HG02798 (cell line): ENCODE measurements around the gene CPSF2.

Experiments
- ATAC-seq: cut with Tn5 transposase; IDR thresholded peaks from one replicate; pipeline ENCODE4 v1.9.1; 2021; ENCODE audit warnings: mild to moderate bottlenecking; ENCODE audit not compliant: unreplicated experiment, poor library complexity

The CPSF2 gene

DNA sequence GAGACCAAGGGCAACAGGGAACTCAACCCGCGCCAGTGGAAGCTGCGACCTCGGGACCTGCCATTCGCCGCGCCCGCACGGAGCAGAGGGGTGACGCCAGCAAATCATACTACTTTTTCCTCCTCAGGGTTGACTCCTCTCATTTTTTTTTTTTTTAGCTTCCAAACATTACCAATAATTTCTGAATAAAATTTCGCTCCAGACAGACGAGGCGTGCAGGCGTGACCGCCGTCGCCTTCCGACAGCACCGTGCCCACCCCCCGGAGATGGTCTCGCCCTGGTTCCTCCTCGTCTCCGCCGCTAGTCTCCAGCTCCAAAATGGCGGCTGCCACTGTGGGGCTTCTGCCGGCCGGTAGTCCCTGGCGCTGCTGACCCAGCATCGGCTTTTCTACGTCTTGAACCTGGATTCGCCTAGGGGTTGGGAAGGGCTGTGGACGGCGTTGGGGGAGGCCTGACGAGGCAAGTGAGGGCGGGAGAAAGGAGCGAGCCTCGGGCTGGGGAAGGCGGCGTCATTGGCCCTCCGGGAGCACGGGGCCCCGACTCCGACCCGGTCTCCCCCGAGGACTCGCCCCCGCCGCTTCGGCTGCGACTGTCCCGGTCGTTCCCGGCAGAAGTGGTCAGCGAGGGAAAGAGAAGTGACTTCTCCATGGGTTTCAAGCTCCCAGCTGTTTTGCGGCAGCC lies at the start of gene CPSF2, which contains the start of gene NDUFB1:
TSS of gene CPSF2 (plus strand) at position 300 of the 681 bp plus-strand sequence. CDS start 9,016 bp downstream, outside the sequence.
TSS of gene NDUFB1 (minus strand) at position 37 of the 681 bp plus-strand sequence. CDS start 4,069 bp downstream, outside the sequence.
- peak; percentile 87 for ATAC-seq

DNA sequence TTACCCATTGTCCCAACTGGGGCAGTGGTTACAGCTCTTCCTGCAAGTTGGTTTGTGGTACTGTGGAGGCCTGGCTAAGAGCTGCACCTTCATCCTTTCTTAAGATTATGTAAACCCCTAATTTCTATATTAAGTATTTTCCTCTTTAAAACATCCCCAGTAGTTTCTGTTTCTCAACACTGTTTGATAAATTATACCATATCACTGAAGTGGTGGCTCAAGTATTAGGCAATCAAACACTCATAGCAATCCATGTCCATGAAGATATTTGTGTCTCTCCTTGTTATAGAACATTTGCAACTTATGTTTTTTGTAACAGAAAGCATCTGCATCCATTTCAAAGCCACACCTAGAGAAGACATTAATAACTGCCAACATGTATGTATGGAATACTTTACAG lies 47.2 kb upstream of the CPSF2 start:
- ATAC-seq, result no peak

DNA sequence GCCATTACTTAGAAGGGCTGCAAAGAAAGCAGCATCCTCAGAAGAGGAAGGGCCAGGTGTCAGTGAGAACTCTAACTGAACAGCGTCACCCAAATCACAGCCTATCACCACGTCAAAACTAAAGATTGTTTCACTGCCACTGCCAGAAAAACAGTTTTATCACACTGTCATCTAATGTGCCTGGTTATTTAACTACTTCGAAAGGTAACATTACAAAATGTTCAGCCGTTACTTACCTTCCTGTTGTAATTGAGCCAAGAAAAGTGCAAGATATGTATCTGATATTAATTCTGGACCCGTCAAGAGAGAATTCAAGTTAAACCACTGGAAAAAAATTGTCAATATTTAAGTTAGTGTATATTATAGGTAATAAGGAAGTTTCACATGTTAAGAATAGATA lies 33.3 kb upstream of the CPSF2 start:
- ATAC-seq, result no peak

DNA sequence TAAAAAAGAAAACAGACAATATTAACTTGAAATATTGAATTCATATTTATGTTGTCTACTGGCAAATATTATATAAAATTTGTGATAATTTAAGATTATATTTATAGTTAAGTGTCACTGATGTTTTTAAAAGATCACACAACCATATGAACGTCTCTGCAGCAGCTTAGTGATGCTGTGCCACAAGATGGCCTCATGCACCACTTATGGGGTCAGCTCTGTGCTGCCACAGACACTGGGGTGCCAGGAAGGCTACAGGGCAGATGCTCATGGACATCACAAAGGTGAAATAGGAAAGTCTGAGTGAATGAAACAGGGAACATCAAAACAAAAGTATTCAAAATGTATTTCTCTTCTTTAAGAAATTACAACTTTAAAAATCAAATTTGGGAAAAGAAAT lies 28.4 kb upstream of the CPSF2 start:
- no peak for ATAC-seq

DNA sequence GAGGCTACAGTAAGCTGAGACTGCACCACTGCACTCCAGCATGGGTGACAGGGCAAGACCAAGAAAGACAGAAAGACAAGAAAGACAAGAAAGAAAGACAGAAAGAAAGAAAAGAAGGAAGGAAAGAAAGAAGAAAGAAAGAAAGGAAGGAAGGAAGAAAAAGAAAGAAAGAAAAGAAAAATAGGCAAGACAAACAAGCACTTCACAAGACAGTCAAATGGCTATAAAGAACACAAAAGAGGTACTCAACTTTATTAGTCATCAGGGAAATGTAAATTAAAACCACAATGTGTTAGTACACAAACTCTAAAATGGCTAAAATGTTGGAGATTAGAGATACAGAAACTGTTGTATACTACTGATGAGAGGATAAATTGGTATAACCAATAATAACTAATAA lies 22.0 kb upstream of the CPSF2 start:
- no peak for ATAC-seq

DNA sequence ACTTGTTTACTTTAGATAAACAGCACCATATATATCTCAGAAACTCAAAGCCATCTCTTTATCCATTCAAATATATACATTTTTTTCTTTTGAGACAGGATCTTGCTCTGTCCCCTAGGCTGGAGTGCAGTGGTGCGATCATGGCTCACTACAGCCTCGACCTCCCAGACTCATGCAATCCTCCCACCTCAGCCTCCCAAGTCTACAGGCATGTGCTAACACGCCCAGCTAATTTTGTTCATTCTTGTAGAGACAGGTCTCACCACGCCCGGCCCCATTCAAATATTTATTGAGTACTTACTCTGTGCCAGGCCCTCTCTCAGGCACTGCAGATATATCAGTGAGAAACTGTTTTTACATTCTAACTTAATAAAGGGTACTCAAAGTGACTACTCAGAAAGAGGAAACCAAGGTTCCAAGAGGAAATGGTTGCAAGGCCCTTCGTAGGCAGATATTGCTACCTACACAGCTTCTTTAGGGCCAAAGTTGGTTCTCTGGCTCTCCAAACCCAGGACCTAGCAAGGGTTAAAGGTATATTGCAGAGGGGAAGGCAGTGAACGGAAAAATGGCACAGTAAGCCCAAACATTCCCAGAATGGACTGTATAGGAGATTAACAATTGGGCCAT lies 18.3 kb upstream of the CPSF2 start:
- ATAC-seq, result no peak

DNA sequence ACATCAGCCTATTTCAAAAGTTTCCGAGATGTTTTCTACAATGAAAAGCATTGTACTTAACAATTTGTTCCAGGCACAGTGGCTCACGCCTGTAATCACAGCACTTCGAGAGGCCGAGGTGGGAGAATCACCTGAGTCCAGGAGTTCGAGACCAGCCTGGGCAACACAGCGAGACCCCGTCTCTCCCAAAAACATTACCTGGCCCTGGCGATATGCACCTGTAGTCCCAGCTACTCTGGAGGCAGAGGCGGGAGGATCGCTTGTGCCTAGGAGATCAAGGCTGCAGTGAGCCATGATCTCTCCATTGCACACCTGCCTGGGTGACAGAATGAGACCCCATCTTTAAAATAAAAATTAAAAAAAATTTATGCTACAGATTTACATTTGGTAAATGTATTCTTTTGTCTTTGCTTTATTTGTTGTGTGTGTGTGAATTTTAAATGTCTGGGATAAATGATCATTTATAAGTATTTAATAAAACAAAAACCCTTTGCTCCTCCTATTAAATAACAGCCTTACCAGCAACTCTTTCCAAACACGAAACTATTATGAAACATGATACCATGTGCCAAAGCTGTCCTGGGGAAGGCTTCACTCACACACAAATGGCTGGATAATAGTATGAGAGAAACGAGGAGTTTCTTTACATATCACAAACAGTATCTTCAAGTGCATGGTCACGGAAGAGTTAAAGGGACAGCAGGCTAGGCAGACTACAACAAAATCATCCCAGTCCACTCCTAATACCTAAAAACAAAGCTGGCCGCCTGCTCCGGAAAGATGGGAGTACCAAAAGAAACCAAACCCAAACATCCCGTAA lies 16.5 kb upstream of the CPSF2 start:
- ATAC-seq, result no peak

DNA sequence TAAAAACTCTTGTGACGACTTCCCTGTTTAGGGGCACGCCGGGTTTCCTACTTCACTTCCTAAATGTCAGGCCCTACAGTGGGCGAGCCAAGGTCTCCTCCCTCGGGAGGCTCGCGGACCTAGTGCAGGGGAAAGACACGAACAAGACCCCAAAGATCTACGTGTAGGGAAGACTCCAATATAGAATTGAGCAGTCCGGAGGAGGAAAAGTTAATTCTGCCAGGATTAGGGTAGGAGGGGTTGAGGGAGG lies 16.0 kb upstream of the CPSF2 start:
- ATAC-seq, result no peak

DNA sequence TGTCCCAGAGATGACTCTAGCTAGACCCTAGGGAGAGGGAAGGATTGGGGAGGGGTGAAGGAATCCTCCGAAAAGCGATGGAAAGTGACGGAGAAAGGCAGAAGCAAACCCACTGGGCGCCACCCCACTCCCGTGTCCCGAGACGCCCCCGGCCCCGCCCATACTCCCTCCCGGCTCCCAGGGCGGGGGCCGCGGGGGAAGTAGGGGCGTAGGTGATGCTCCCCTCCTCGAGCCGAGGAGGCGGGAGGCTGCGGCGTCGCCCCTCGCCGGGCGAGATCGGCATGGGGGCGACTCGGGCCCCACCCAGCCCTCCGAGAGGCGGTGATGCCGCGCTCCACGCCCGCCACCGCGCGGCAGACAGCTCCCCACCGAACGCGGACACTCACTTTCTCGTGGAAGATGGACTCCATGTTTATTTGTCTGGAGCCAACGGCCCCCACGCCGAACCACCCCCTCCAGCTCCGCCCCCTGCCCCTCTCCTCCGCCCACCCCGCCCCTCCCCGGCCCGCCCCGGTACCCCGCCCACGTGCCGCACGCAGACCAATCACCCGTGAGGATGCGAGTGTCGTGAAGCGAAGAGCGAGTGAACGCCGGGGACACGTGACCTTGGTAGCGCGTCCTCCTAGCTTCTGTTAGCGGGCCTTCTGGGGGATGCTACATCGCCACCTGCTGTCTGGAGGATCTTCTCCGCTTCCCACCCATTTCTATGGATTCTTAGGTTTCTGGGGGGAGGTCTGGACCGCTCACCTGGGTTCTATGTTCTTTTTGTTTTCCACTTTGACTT lies 15.4 kb upstream of the CPSF2 start, which contains the start of gene ATXN3:
TSS of gene ATXN3 (minus strand) at position 440 of the 784 bp plus-strand sequence. CDS start at position 410, 30 bp downstream.
- ATAC-seq, result peak; percentile 94

DNA sequence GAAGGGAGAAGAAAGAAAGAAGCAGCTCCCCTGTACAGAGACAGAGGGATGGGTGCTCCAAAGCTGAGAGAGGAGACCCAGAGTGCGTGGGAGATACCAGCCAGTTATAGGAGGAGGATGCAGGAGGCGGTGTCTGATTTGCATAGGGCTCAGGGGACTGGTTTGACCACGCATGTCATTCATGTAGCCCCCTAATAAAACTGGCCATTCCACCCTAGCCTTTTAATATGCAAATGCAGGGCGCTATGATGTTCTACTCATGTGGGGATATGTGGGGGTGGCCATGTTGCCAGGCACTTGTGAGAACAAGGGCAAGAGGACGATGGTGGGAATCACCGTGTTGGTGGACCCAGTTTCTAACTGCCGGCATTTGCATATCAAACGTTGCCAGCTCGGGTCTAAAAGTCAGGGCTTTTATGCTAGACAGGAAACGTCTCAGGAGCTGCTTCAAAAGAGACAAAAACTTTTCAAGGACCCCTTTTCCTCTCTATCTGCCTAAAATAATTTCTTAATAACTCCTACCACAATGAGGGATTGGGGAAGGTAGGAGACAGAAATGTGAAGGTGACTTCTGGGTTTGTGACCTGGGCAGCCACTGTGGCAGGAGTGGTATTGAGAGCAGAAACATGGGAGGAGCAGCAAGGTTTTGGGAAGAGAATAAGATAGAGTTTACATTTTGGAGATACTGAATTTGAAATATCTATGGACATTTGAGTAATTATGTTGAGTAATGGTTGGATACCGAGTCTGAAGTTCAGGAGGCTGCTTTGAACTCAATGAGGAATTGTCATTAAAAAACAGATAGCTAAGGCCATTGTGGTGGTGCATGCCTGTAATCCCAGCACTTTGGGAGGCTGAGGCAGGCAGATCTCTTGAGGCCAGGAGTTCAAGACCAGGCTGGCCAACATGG lies 13.2 kb upstream of the CPSF2 start:
- ATAC-seq, result no peak

DNA sequence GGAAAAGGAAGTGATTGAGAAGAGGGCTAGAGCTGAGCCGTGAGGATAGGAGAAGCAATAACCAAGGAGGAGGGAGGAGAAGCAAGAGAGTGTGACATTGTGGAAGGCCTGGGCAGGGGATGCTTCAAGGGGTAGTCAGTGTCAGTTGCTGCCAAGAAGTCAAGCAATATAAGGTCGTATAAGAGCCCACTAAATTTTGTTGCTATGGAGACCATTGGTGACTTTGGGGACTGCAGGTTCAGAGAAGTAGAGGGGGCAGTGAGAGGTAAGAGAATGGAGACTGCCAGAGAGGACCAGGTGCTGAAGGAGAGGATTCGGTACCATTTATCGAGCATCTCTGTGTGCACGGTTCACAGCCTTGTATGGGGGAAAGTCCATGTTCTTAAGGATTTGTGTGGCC lies 12.3 kb upstream of the CPSF2 start:
- ATAC-seq, result no peak

DNA sequence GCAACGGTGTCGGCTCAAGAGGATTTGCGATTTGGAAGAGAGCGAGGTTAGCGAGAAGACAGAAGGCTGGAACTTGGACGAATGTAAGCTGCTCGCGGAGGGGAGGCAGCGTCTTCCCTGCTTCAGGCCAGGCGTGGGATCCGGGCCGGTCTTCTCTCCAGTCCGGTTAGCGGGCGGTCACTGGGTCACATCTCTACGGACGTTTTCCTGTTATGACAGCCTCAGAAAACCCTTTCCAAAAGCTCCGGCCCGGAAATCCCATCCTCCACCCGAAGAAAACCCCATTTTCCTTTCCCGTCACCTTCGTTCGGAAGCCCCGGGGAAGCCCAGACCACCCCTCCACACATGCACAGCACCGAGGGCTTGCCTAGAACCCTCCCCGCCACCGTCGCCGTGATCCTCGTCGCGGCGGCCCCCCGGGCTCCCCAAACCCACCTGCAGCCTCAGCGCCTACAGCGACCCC lies 531 bp upstream of the CPSF2 start:
- peak; percentile 23 for ATAC-seq

DNA sequence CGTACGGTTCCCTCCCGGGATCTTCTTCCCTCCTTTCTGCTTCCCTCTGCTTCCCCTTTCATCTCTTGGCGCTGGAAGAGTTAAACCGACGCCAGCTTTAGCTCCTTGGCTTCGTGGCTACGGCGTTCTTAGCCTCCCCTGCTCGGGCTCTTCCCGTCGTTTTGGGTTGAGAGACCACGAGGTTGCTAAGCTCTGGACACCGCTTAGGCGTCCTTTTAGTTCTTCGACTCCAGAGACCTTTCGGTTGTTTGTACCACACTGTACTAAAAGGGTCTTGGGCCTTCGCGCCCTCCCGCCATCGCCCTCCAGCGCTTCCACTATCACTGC lies 545 bp downstream of the CPSF2 start:
- ATAC-seq, result no peak

DNA sequence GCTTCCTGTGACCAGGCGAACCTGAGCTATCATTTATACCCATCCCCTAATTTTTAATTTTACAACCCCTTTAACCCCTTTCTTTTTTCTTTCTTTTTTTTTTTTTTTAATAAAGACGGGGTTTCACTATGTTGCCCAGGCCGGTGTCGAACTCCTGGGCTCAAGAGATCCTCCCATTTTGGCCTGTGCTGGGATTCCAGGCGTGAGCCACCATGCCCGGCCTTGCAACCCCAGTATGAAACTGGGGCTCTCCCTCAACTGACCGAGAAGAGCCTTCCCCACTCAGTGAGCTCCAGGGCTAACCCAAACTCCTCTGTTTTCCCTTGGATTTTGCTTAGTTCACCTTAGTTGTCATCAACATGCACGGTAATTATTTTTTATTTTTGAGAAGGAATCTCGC lies 992 bp downstream of the CPSF2 start:
- no peak for ATAC-seq

DNA sequence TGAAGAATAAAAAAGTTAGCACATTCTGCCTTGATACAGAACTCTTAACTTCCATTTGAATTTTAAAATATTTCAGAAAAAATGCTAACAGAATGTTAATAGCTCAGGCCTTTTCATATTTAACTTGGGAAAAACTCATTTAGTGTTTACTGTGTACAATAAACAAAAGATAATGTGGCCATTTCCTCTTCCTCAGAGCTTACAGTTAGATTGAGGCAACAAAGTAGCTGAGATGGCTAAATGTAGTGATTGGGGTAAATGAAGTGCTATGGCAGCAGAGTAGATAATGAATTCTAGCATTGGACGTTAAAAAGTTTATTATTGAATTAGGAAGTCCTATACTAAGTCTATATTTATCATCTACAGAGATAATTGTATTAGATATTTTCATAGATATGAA lies 12.7 kb downstream of the CPSF2 start:
- ATAC-seq, result no peak

DNA sequence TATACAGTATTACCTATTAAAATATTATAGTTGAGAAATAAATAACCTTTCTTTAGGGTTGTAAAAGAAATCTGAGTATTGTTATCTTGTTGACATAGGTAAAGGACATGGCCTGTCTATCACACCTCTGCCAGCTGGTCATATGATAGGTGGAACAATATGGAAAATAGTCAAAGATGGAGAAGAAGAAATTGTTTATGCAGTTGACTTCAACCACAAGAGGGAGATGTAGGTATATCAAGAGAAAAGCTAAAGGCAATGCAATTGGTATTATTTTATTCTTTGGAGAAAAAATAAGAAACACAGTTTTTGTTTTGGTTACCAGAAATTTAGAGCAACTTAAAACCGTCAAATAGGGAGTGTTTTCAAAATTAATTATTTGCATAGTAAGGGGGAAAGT lies 13.5 kb downstream of the CPSF2 start:
- ATAC-seq, result no peak

DNA sequence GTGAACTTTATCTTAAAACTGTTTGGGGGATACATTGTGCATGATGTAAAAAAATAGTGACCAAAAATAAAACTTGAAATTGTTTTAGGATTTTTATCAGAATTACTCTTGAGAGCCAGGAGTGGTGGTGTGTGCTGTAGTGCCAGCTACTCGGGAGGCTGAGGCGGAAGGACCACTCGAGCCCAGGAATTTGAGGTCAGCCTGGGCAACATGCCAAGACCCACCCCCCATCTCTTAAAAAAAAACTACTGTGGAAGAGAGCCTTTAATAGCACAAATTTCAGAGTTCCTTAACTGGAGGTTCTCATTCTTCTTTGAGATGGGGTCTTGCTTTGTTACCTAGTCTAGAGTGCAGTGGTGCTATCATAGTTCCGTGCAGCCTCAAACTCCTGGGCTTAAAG lies 21.5 kb downstream of the CPSF2 start:
- no peak for ATAC-seq

DNA sequence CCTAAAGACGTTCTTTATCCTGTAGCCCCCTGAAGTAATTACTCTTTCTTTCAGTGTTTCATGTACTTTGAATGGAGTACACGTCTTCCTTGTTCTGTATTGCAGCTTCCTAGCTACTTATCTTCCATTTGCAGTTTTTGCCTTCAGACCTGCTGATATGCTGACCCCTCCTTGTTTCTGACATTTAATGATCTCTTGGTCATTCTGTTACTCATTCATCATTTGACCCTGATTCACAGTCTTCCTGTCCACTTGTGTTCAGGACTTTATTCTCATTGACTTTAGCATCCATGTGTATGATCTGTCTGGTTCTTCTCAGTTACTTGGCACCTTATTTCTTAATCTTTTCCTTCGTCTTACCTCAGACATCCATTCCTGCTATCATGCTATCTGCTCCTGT lies 22.2 kb downstream of the CPSF2 start:
- no peak for ATAC-seq

DNA sequence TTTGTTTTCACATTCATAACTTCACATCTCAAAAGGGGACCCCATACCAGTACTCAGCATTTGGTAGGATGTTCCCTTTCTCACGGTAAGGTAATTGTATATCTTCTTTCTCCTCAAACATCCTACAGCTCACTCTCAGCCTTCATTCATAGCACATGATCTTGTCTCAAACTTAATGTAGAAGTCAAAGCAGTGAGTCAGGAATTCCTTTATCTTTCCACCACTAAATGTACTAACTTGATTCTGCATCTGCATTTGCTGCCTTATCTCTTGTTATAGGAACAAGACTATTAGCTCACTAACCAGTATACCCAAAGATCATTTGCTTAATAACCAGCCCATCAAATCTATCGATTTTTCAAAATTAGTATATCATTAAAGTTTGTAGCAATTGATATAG lies 22.9 kb downstream of the CPSF2 start:
- no peak for ATAC-seq

DNA sequence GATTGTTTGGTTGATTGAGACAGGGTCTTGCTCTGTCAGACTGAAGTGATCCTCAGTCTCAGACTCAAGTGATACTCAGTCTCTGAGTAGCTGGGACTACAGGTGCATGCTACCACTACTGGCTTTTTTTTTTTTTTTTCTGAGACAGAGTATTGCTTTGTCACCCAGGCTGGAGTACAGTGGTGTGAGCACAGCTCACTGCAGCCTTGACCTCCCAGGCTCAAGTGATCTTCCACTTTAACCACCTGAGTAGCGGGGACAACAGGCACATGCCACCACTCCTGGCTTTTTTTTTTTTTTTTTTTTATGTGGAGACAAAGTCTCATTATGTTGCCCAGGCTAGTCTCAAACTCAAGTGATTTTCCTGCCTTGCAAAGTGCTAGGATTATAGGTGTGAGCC lies 31.8 kb downstream of the CPSF2 start:
- ATAC-seq, result no peak
